K562 (cell line): ENCODE results near the gene NRARP. TPM values are rescaled to one million over a fixed set of nuclear protein-coding genes. Genes with fewer than 3 reads are reported as not detected.

Source experiments
- ARID2 ChIP-seq: fragments of 450-650 bp; IDR thresholded peaks from 2 replicates; pipeline ENCODE4 v1.6.1; 2017; ENCODE audit warnings: antibody characterized with exemption, mild to moderate bottlenecking
- CHD4 ChIP-seq: fragments of 200-600 bp; sonication (generic); IDR thresholded peaks from 3 replicates; pipeline ENCODE4 v1.6.1; 2012; ENCODE audit warnings: low read depth, mild to moderate bottlenecking, mixed read lengths, low read length, inconsistent platforms; ENCODE audit not compliant: insufficient read depth, insufficient replicate concordance, poor library complexity, severe bottlenecking
- FOXM1 ChIP-seq, 2 experiments: fragments of 450-650 bp in 1 of 2; sonication (generic) in 1 of 2; formaldehyde crosslinking in 1 of 2; IDR thresholded peaks; 2 replicates each; pipeline versions ENCODE4 v1.6.1 to v1.9.0; 2017 to 2022; ENCODE audit warnings: low read depth in 2 of 2, mild to moderate bottlenecking in 2 of 2, missing genetic modification reagents in 1 of 2, moderate library complexity in 1 of 2
- KLF10 ChIP-seq: fragments of 250-450 bp; sonication (Bioruptor Pico); IDR thresholded peaks from 2 replicates; pipeline ENCODE4 v1.6.1; 2021; ENCODE audit warnings: matching md5 sums
- MAFG ChIP-seq: fragments of 450-650 bp; conservative IDR thresholded peaks from 2 replicates; pipeline ENCODE4 v1.6.1; 2016; ENCODE audit warnings: missing genetic modification characterization, missing compliant biosample characterization
- MBD2 ChIP-seq: sonication (generic); IDR thresholded peaks from 2 replicates; pipeline ENCODE4 v1.6.1; 2016; ENCODE audit warnings: low read depth, borderline replicate concordance
- PHF8 ChIP-seq: fragments of 200-600 bp; sonication (generic); IDR thresholded peaks from 2 replicates; pipeline ENCODE4 v1.6.1; 2012; ENCODE audit warnings: mixed run types, mild to moderate bottlenecking, inconsistent platforms, low read length, moderate library complexity, borderline replicate concordance
- PHTF2 ChIP-seq: fragments of 250-450 bp; sonication (Bioruptor Pico); IDR thresholded peaks from 2 replicates; pipeline ENCODE4 v1.5.0; 2021; ENCODE audit warnings: mild to moderate bottlenecking
- PKNOX1 ChIP-seq: fragments of 450-650 bp; IDR thresholded peaks from 2 replicates; pipeline ENCODE4 v1.6.1; 2016
- RBM17 ChIP-seq: fragments of 200-400 bp; formaldehyde crosslinking; IDR thresholded peaks from 2 replicates; pipeline ENCODE4 v1.6.1; 2017; ENCODE audit warnings: low read depth, mild to moderate bottlenecking, low read length, borderline replicate concordance
- SAFB ChIP-seq: fragments of 200-400 bp; formaldehyde crosslinking; IDR thresholded peaks from 2 replicates; pipeline ENCODE4 v1.6.1; 2017; ENCODE audit warnings: low read depth, low read length, borderline replicate concordance
- SNIP1 ChIP-seq: fragments of 450-650 bp; IDR thresholded peaks from 2 replicates; pipeline ENCODE4 v1.7.1; 2017; ENCODE audit warnings: low read depth, mild to moderate bottlenecking
- SRF ChIP-seq, 2 experiments: fragments of 250-450, 450-650 bp in 1 of 2; sonication (Bioruptor Pico) in 1 of 2; sonication (generic) in 1 of 2; formaldehyde crosslinking; IDR thresholded peaks; 2 replicates each; pipeline versions ENCODE4 v1.5.0 to v1.5.1; 2020 to 2022; ENCODE audit warnings: mild to moderate bottlenecking in 1 of 2, missing genetic modification reagents in 1 of 2
- TBP ChIP-seq: optimal IDR thresholded peaks from 2 replicates; pipeline ENCODE3; 2011; ENCODE audit warnings: low read depth, low read length, improper control_type of control experiment
- THRB ChIP-seq: fragments of 450-650 bp; formaldehyde crosslinking; conservative IDR thresholded peaks from 2 replicates; pipeline ENCODE4 v1.4.0; 2022; ENCODE audit warnings: mild to moderate bottlenecking, missing genetic modification characterization
- ZNF764 ChIP-seq: fragments of 250-450 bp; sonication (Bioruptor Pico); IDR thresholded peaks from 2 replicates; pipeline ENCODE4 v1.4.0; 2020; ENCODE audit warnings: low read depth, mild to moderate bottlenecking, moderate library complexity
- ZSCAN29 ChIP-seq: fragments of 450-650 bp; IDR thresholded peaks from 2 replicates; pipeline ENCODE4 v1.6.1; 2017
- polyA plus RNA-seq, 8 experiments: library from polyadenylated mRNA; depleted of rRNA in 4 of 8; stranded (reverse) in 5 of 8; unstranded in 3 of 8; fragments of >200 nt; fragmentation: Nextera tagmentation in 2 of 8; fragmentation: Illumina TruSeq in 1 of 8; extraction: Ambion mirVana in 2 of 8; extraction: Trizol in 1 of 8; gene quantifications; 2 replicates each; pipeline versions ENCODE4 v1.2.1 to v1.2.3, GENCODE V29; 2011 to 2014; ENCODE audit warnings: inconsistent platforms in 1 of 8, missing spikeins in 1 of 8
- total RNA-seq, 7 experiments: library from RNA; depleted of rRNA in 6 of 7; stranded (reverse); fragments of >200 nt in 6 of 7; fragmentation: Illumina TruSeq in 2 of 7; extraction: Trizol in 2 of 7; gene quantifications; 2 replicates each; pipeline versions ENCODE4 v1.2.1 to v1.2.3, GENCODE V29; 2011 to 2021; ENCODE audit warnings: low replicate concordance in 1 of 7
- TF ChIP-seq, protein P1 (sequence below): fragments of 250-450 bp; sonication (Bioruptor Pico); IDR thresholded peaks from 2 replicates; pipeline ENCODE4 v1.8.0; 2022; ENCODE audit warnings: moderate library complexity, mild to moderate bottlenecking, inconsistent platforms
- TF ChIP-seq, protein P2 (sequence below): fragments of 450-650 bp; IDR thresholded peaks from 2 replicates; pipeline ENCODE4 v1.6.1; 2017; ENCODE audit warnings: antibody characterized with exemption
- TF ChIP-seq, protein P3 (sequence below): sonication (generic); formaldehyde crosslinking; IDR thresholded peaks from 2 replicates; pipeline ENCODE4 v1.8.0; 2022; ENCODE audit warnings: mild to moderate bottlenecking, missing genetic modification reagents, borderline replicate concordance

NRARP gene
- total and polyA plus RNA-seq, 9 of the 15 experiments (the other 6 are each of a cell fraction or from before 2014, with no cell fraction given) = 2.0 to 24.5 (median 7.2) TPM; not detected in 2

DNA sequence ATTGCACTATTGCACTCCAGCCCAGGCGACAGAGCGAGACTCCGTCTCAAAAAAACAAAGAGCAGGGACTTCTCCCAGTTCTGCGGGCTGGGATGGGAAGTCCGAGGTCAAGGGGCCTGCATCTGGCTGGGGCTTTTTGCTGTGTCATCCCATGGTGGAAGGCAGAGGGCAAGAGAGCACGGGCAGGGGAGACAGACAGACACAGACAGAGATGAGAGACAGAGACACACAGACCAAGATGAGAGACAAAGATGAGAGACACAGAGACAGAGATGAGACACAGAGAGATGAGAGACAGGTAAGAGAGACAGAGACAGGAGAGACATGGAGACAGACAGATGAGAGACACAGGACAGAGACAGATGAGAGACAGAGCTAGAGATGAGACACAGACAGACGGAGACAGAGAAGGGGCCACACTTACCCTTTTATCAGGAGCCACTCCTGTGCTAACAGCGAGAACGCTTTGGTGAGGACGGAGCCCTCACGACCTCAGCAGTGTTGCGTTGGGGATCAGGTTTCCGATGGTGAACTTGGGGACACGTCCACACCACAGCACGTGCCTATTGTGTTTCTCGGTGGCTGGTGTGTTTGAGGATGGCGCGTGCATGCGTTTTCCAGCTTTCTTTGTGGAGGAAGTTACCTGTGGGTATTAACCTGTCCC, 33.4 kb downstream of the NRARP start (continued):
- TF ChIP-seq, protein P1, sequence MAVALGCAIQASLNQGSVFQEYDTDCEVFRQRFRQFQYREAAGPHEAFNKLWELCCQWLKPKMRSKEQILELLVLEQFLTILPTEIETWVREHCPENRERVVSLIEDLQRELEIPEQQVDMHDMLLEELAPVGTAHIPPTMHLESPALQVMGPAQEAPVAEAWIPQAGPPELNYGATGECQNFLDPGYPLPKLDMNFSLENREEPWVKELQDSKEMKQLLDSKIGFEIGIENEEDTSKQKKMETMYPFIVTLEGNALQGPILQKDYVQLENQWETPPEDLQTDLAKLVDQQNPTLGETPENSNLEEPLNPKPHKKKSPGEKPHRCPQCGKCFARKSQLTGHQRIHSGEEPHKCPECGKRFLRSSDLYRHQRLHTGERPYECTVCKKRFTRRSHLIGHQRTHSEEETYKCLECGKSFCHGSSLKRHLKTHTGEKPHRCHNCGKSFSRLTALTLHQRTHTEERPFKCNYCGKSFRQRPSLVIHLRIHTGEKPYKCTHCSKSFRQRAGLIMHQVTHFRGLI (CRISPR knock-in tag) = no peak
- no peak for TF ChIP-seq SNIP1
- no peak for TF ChIP-seq PHF8
- peak; percentile 88 for TF ChIP-seq PKNOX1
- peak; percentile 95 for TF ChIP-seq THRB
- no peak for TF ChIP-seq PHTF2 (CRISPR knock-in tag)
- TF ChIP-seq ZSCAN29 = no peak
- peak; percentile 98 for TF ChIP-seq MAFG
- no peak for TF ChIP-seq ZNF764 (CRISPR knock-in tag)
- TF ChIP-seq SRF (CRISPR knock-in tag; IDR thresholded peaks at IDR 0.05) = no peak
- TF ChIP-seq ARID2 = peak; percentile 28; the same call in 1 of the 2 replicates
- TF ChIP-seq, protein P2, sequence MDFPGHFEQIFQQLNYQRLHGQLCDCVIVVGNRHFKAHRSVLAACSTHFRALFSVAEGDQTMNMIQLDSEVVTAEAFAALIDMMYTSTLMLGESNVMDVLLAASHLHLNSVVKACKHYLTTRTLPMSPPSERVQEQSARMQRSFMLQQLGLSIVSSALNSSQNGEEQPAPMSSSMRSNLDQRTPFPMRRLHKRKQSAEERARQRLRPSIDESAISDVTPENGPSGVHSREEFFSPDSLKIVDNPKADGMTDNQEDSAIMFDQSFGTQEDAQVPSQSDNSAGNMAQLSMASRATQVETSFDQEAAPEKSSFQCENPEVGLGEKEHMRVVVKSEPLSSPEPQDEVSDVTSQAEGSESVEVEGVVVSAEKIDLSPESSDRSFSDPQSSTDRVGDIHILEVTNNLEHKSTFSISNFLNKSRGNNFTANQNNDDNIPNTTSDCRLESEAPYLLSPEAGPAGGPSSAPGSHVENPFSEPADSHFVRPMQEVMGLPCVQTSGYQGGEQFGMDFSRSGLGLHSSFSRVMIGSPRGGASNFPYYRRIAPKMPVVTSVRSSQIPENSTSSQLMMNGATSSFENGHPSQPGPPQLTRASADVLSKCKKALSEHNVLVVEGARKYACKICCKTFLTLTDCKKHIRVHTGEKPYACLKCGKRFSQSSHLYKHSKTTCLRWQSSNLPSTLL = 0 out of 2 replicates have a peak, but pooled peaks have one; percentile 36
- no peak for TF ChIP-seq TBP
- TF ChIP-seq CHD4 = no peak
- no peak for TF ChIP-seq FOXM1 (IDR thresholded peaks at IDR 0.05; ENCODE audit: low read depth)
- no peak for TF ChIP-seq FOXM1 (CRISPR knock-in tag; IDR thresholded peaks at IDR 0.05; ENCODE audit: low read depth)
- no peak for TF ChIP-seq MBD2
- TF ChIP-seq SAFB = no peak
- TF ChIP-seq, protein P3, sequence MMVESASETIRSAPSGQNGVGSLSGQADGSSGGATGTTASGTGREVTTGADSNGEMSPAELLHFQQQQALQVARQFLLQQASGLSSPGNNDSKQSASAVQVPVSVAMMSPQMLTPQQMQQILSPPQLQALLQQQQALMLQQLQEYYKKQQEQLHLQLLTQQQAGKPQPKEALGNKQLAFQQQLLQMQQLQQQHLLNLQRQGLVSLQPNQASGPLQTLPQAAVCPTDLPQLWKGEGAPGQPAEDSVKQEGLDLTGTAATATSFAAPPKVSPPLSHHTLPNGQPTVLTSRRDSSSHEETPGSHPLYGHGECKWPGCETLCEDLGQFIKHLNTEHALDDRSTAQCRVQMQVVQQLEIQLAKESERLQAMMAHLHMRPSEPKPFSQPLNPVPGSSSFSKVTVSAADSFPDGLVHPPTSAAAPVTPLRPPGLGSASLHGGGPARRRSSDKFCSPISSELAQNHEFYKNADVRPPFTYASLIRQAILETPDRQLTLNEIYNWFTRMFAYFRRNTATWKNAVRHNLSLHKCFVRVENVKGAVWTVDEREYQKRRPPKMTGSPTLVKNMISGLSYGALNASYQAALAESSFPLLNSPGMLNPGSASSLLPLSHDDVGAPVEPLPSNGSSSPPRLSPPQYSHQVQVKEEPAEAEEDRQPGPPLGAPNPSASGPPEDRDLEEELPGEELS = no peak
- TF ChIP-seq RBM17 = no peak
- no peak for TF ChIP-seq KLF10 (CRISPR knock-in tag)
